HEK293T (cell line): ENCODE data around the gene OR1F1.

Source experiments
- CTCF ChIA-PET: fragments of 350-600 bp; formaldehyde crosslinking; extraction: SDS; loops from one replicate; lab custom pipeline; 2021; ENCODE audit warnings: antibody characterized with exemption, inconsistent platforms; lab: Yijun Ruan, JAX
- POLR2A ChIA-PET: fragments of 350-600 bp; formaldehyde crosslinking; extraction: SDS; loops from one replicate; lab custom pipeline; 2020; ENCODE audit warnings: antibody characterized with exemption, inconsistent platforms; lab: Yijun Ruan, JAX
- DNase-seq: peaks from one replicate; pipeline ENCODE4 v3.0.0; 2012; ENCODE audit warnings: mixed read lengths; ENCODE audit errors: extremely low spot score
- ARNT ChIP-seq: fragments of 450-650 bp; IDR thresholded peaks from 2 replicates; pipeline ENCODE4 v1.6.1; 2017; ENCODE audit warnings: mild to moderate bottlenecking
- BHLHE40 ChIP-seq: fragments of 450-650 bp; IDR thresholded peaks from 2 replicates; pipeline ENCODE4 v1.6.1; 2016; ENCODE audit warnings: mild to moderate bottlenecking, moderate library complexity, borderline replicate concordance
- CTBP1 ChIP-seq: fragments of 450-650 bp; IDR thresholded peaks from 2 replicates; pipeline ENCODE4 v1.6.1; 2016; ENCODE audit warnings: borderline replicate concordance
- ELF4 ChIP-seq: fragments of 450-650 bp; IDR thresholded peaks from 2 replicates; pipeline ENCODE4 v1.6.1; 2017; ENCODE audit warnings: antibody characterized with exemption
- FOXA1 ChIP-seq: fragments of 450-650 bp; IDR thresholded peaks from 2 replicates; pipeline ENCODE4 v1.6.1; 2016; ENCODE audit warnings: mild to moderate bottlenecking
- FOXK2 ChIP-seq: fragments of 450-650 bp; IDR thresholded peaks from 2 replicates; pipeline ENCODE4 v1.6.1; 2016; ENCODE audit warnings: mild to moderate bottlenecking
- FOXM1 ChIP-seq: fragments of 450-650 bp; IDR thresholded peaks from 2 replicates; pipeline ENCODE4 v1.6.1; 2017; ENCODE audit warnings: mild to moderate bottlenecking, borderline replicate concordance
- HDGF ChIP-seq: fragments of 450-650 bp; IDR thresholded peaks from 2 replicates; pipeline ENCODE4 v1.6.1; 2017; ENCODE audit warnings: antibody characterized with exemption, borderline replicate concordance
- L3MBTL2 ChIP-seq: fragments of 450-650 bp; conservative IDR thresholded peaks from 2 replicates; pipeline ENCODE4 v1.6.1; 2016; ENCODE audit warnings: mild to moderate bottlenecking
- LEF1 ChIP-seq: fragments of 450-650 bp; IDR thresholded peaks from 2 replicates; pipeline ENCODE4 v1.6.1; 2017; ENCODE audit warnings: mild to moderate bottlenecking, borderline replicate concordance
- NFRKB ChIP-seq: fragments of 450-650 bp; IDR thresholded peaks from 2 replicates; pipeline ENCODE4 v1.6.1; 2016; ENCODE audit warnings: mild to moderate bottlenecking, moderate library complexity
- PKNOX1 ChIP-seq: fragments of 450-650 bp; IDR thresholded peaks from 2 replicates; pipeline ENCODE4 v1.6.1; 2016
- SP1 ChIP-seq: fragments of 450-650 bp; IDR thresholded peaks from 2 replicates; pipeline ENCODE4 v1.6.1; 2017
- SUZ12 ChIP-seq: fragments of 450-650 bp; IDR thresholded peaks from 2 replicates; pipeline ENCODE4 v1.6.1; 2016; ENCODE audit warnings: mild to moderate bottlenecking
- TARDBP ChIP-seq: fragments of 450-650 bp; IDR thresholded peaks from 2 replicates; pipeline ENCODE4 v1.6.1; 2016
- ZNF384 ChIP-seq: fragments of 450-650 bp; IDR thresholded peaks from 2 replicates; pipeline ENCODE4 v1.6.1; 2016

Gene OR1F1

GRCh38 chr16:3142327-3142726, 45.7 kb upstream of the OR1F1 start:
- ChIA-PET CTCF (no interaction called here), POLR2A (interaction anchor here (1.0 kb wide), 1 partner anchor 30 kb away, joined by 4 read pairs; the partner anchor contains the start of gene ZNF205)
- TF ChIP-seq SUZ12 (no peak), LEF1 (no peak), BHLHE40 (no peak), CTBP1 (no peak), ARNT (no peak), HDGF (no peak), SP1 (no peak), TARDBP (no peak), ZNF384 (no peak), ELF4 (no peak), FOXM1 (no peak), PKNOX1 (no peak)
- no peak for DNase-seq

- no peak for DNase-seq
- TF ChIP-seq L3MBTL2: no peak
- ChIA-PET CTCF (no interaction called here), POLR2A (interaction anchor here (1.0 to 3.3 kb wide), 2 partner anchors 8 to 30 kb away, joined by 4 to 27 read pairs; partner anchors contain the start of genes ZNF205 and ZNF213)
Observed at GRCh38 chr16:3142770-3143169, 45.2 kb upstream of the OR1F1 start.

- ChIA-PET POLR2A (interaction anchor here (0.8 to 3.3 kb wide), 4 partner anchors 8 to 84 kb away, joined by 3 to 27 read pairs (median 4); partner anchors contain the start of gene ZNF213), CTCF (no interaction called here)
- TF ChIP-seq SUZ12 (no peak), NFRKB (no peak), FOXM1 (no peak), CTBP1 (no peak), SP1 (no peak), ARNT (no peak), FOXK2 (no peak), FOXA1 (no peak), ZNF384 (no peak), HDGF (no peak), TARDBP (no peak), BHLHE40 (no peak), L3MBTL2 (no peak), PKNOX1 (no peak), ELF4 (no peak), LEF1 (no peak)
- DNase-seq: no peak
Observed at GRCh38 chr16:3143189-3143588, 44.8 kb upstream of the OR1F1 start.

GRCh38 chr16:3143598-3144320, 44.2 kb upstream of the OR1F1 start:
- no peak for DNase-seq
- POLR2A ChIA-PET: interaction anchor here (0.8 to 3.3 kb wide), 4 partner anchors 9 to 85 kb away, joined by 3 to 27 read pairs (median 4); partner anchors contain the start of gene ZNF213

GRCh38 chr16:3144321-3144983, 43.6 kb upstream of the OR1F1 start:
- no peak for DNase-seq
- ChIA-PET CTCF (no interaction called here), POLR2A (interaction anchor here (1.1 to 3.3 kb wide), 3 partner anchors 10 to 86 kb away, joined by 3 to 27 read pairs (median 3); partner anchors contain the start of gene ZNF213)
- TF ChIP-seq CTBP1 (no peak), ELF4 (no peak), SP1 (no peak), HDGF (no peak), FOXA1 (no peak), FOXK2 (no peak), ZNF384 (no peak)

More at GRCh38 chr16:3143598-3144320, 44.2 kb upstream of the OR1F1 start:
- TF ChIP-seq FOXK2: no peak
- TF ChIP-seq CTBP1: no peak
- no peak for TF ChIP-seq HDGF
- no peak for TF ChIP-seq ZNF384
- no peak for TF ChIP-seq SP1
- no peak for TF ChIP-seq BHLHE40
- TF ChIP-seq ARNT: no peak
- no peak for TF ChIP-seq PKNOX1
- TF ChIP-seq TARDBP: no peak
- TF ChIP-seq LEF1: no peak
- TF ChIP-seq FOXA1: no peak
- no peak for TF ChIP-seq ELF4
- no peak for TF ChIP-seq FOXM1
- TF ChIP-seq NFRKB: no peak
- no peak for TF ChIP-seq SUZ12
- TF ChIP-seq L3MBTL2: no peak
- CTCF ChIA-PET: no interaction called here

GRCh38 chr16:3145151-3145550, 42.9 kb upstream of the OR1F1 start:
- no peak for DNase-seq
- TF ChIP-seq PKNOX1: no peak
- no peak for TF ChIP-seq LEF1
- TF ChIP-seq CTBP1: no peak
- no peak for TF ChIP-seq L3MBTL2
- TF ChIP-seq FOXK2: no peak
- TF ChIP-seq SP1: no peak
- TF ChIP-seq FOXA1: no peak
- TF ChIP-seq ZNF384: no peak
- TF ChIP-seq SUZ12: no peak
- TF ChIP-seq FOXM1: no peak
- TF ChIP-seq ELF4: no peak
- no peak for TF ChIP-seq BHLHE40
- TF ChIP-seq HDGF: no peak
- no peak for TF ChIP-seq TARDBP
- TF ChIP-seq ARNT: no peak
- no peak for TF ChIP-seq NFRKB
- ChIA-PET POLR2A (interaction anchor here (3.3 kb wide), 1 partner anchor 10 kb away, joined by 27 read pairs; the partner anchor contains the start of gene ZNF213), CTCF (no interaction called here)
